GM11168 (cell line): Measurements from ENCODE around the gene HPSE2.
"Not testable (repeated sequence)": the region's sequence is repeated elsewhere in the genome, so short reads cannot be mapped to it uniquely, and the experiment has no call there.

Experiments
- in situ Hi-C: fragments of 300-500 bp; cut with MboI; formaldehyde crosslinking; loops from one replicate; pipeline ENCODE4 v1.12.0; 2022; ENCODE audit warnings: low sequenced_read_pairs; ENCODE audit not compliant: unreplicated experiment

Gene HPSE2

DNA sequence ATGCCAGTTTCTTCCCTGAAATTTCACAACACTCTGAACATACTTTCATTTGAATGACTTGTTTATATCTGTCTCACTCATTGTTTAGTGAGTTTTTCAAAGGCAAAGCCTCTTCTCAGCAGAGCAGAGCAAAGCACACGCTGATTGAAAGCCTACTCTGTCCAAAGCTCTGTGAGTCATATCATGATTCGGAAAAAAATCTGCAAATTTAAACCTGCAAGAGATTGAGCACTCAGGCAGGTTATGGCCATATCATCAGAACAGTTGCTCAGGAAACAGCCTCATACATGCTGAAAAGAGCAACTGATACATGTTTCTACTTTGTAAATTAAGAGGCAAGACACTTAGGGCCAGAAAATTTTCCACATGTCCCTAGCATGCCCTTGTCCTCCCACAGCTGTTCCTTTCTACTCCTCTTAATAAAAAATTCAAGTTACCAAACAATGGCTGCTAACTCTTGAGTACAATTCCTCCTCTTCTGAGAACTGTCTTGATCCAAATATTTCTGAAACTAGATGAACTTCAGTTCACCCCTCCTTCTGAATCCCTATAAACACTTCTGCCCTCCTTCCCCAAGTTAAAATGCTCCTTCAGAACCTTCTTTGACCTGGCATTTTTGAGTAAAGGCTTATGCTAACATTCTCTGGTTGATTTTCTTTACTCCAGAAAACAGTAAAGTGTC lies 648.4 kb downstream of the HPSE2 start:
- in situ Hi-C loops, result no loop called here

DNA sequence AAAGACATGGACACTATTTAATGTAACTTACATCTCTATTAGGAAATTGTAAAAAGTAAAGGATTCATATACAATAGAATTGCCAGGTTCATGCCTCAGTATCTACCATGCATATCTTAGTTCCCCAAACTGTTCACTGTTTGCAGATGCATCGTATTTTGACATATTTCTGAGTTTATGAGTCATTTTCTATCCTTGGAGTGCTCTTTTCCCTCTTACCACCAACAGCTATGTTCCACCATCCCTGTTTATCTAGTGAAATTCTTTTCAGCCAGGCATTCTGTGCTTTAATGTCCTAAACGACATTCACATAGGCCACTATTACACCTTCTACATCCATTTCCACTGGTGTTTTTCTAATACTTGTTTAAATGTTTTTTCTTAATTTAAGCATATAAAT lies 649.6 kb downstream of the HPSE2 start:
- in situ Hi-C loops, result no loop called here

DNA sequence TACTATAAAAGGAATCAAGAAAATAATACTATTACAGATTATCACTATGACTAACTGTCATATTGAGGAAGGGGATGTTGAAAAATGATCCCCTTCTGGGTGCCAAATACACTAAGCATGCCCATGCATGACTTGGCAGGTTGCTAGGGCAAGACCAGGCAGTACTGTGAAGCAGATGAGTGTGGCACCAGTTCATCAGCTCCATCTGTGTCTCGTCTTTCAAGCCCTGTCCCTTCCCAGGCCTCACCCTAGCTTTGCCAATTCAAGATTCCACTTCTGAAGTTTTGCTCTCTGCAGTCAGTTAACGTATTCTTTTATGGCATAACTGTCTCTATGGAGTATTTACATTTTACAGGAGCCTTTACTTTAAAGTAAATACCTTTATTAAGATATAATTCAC lies 653.3 kb downstream of the HPSE2 start:
- in situ Hi-C loops, result no loop called here

DNA sequence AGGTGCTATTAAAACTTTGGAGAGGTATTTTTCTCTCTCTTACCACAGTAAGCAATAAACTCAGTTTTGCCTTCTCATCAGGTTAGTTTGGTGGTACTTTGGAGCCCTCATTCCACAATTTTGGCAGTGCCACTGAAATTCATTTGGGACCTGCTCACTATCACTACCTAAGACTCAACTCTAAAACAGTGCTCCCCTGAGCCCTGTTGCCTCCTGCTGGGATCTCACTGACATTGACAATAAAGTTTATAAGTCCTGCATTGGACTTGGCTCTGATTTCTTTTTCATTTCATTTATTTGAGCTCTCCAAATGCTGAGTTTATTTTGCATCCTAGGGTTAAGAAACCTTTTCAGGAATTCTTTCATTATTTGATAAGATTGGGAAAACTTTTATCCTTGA lies 658.1 kb downstream of the HPSE2 start:
- in situ Hi-C loops, result no loop called here

DNA sequence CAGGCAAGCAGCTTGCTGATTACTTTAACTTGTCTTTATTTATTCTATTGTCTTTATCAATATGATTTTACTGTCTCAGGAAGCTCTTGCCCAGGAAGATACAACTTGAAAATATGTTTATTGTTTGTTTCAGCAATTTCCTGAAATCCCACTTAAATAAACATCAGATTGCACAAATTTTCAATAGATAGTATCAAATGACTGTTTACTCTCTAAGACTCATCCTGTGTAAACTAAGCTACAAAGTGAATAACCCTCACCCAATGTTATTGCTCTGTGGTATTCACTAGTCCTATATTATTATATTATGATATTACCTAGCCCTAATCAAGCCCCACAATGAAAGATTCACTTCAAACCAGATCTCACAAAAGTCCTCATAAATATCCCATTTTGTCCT lies 658.5 kb downstream of the HPSE2 start:
- in situ Hi-C loops, result no loop called here

DNA sequence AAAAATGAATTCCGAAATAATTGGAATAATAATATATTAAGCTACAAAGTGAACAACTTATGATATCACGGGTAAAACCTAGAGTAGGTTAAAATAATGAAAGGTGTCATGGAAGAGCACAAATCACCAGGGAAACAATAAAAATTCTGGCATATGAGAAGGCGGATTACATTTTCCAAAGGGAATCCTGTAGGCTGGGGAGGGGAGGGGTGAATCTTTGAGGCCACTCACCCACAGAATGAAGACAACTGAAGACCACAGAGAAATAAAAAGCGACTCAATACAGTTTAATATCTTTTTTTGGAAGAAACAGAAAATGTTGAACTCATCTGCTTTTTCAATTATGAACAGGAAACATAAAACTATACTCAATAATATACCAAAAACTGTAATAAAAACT lies 659.6 kb downstream of the HPSE2 start:
- in situ Hi-C loops, result no loop called here

DNA sequence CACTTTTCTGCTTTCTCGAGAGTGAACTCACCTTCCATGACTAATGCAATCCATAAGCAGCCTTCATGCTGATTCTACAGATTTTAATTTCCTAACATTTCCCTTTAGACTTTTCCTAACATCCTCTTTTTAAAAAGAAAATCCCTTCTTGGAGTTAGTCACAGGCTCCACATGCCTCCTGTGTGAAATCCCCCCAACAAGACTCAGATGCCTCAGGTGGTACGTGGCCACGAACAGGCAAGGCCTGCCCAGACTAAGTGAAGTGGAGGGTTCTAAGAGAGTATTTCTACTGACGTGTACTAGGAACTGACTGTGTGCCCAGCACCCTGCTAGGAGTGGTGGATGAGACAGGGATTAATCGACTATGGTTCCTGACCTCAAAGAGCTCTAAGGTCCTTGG lies 663.1 kb downstream of the HPSE2 start:
- in situ Hi-C loops, result no loop called here

DNA sequence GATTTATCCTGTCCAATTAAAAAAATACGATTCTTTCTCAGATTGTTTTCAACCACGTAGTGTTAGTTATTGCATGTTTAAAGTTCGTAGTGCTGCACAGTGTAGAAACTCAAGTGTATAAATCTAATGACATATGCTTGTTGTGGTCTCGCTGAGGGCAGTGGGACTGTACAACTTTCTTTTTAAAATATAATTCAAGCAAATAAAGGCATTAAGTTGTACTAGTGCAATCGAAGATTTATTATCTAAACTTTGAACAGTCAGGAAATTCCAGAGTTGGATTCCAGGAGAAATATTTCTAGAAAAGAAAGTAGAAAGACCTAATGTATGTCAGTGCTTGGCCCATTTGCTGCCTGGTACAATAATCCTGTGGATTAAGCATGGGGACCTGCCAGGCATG lies 664.8 kb downstream of the HPSE2 start:
- in situ Hi-C loops, result no loop called here

DNA sequence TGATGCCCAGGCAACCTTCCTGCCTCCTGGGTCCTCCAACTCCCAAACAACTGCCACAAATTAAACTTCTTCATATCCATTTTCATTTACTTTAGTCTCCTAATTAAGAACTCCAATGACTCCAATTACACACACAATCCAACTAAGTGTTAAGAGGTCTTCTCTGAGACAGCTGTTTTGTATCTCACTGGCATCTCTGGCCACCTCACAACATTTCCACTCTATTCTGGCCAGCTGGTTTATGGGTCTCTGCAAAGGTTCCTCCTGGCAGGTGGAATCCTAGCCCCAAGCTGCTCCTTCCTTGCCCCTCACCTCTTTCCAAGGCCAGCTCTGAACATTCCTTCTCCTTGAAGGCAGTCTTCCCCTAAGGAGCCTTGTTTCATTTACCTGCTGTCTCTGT lies 665.8 kb downstream of the HPSE2 start:
- in situ Hi-C loops, result no loop called here

DNA sequence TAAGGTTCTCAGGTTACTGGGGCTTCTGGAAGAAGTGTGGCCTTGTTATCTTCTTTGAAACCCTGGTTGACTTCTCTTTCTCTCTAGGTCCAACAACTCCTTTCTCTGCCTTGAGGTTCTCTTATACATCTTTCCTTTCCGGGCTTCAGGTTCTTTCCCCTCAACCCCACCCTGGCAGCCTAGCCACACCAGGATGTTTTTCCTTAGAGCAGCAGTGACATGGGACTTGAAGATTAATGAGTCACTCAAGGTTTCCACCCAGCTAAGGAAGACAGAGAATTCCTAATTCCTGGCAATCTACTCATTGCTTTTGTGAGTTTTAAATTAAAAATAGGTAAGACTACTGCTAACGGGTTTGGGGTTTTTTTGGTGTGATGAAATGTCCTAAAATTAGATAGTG lies 667.1 kb downstream of the HPSE2 start:
- in situ Hi-C loops, result no loop called here

DNA sequence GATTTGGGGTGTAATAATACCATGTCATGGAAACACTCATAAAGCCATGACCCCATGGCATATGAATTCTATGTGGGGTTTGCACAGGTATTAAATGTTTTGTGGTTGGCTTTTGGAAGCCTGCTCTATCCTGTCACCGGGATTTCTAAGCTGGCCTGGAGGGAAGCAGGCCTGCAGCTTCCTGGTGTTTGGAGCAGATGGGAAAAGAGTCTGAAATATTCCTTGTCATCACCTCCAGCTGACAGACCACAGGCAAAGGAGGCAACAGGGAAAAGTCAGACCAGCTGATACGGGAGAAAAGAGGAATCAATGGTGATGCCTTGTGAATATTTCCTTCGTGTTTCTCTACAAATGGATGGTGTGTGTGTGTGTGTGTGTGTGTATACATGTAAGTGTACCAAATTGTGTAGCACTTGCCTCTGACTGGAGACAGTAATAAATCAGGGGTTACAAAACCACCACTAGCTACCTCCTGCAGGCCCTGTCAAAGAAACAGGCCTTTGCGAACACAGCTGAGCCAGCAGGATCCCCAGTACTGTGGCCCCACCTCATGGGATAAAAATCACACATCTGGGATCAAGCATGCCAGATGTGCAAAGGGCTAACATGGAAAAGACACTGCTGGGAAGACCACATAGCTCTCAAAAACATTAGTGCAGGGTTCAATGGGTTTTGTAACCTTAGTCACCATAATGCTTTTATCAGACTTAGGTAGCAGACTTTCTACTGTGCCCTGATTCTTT lies 668.1 kb downstream of the HPSE2 start:
- in situ Hi-C loops, result no loop called here

DNA sequence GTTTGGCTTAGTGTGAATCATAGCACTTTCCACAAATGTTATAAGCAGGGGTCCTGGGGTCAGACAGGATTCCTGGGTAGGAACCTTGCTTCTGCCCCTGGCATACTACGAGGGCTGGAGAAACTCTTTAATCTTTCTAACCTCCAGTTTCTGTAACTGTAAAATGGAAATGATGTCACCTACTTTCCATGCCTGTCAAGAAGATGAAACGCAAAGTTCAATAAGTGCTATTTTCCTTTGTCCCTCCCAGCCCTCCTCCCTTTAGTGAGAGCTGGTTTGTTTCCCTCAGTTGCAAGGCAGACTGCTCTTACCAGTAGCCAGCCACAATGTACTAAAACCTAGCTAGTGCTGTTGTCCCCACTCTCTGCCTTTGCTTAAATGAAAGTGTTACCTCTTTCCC lies 671.8 kb downstream of the HPSE2 start:
- in situ Hi-C loops, result no loop called here

DNA sequence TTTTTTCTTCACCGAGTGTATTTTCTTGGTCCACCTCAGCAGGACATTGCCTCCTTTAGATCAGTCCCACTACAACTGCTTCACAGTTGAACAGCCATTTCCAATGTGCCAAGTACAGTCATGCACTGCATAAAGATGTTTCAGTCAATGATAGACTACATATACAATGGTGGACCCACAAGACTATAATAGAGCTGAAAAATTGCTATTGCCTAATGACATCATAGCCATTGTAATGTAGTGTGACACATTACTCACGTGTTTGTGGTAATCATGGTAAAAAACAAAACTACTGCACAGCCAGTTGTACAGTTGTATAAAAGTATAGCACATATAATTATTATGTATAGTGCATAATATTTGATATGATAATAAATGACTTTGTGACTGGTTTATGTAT lies 675.1 kb downstream of the HPSE2 start:
- in situ Hi-C loops, result no loop called here

DNA sequence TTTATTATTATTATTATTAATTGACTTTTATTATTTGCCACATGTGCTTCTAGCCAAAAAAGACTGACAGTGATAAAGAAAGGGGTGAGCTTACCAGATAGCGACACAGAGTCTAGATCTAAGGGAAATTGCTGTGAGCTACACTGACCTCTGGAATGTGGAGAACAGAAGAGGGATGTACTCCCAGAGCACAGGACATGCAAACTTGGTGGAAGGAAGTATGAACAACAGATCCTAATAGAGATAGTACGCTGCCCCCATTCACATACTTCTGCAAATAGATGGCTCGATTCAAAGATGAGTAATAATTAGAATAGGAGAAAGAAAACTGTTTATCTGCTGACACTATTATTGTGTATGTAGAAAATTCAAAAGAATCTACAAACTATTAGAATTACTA lies 679.6 kb downstream of the HPSE2 start:
- in situ Hi-C loops, result no loop called here

DNA sequence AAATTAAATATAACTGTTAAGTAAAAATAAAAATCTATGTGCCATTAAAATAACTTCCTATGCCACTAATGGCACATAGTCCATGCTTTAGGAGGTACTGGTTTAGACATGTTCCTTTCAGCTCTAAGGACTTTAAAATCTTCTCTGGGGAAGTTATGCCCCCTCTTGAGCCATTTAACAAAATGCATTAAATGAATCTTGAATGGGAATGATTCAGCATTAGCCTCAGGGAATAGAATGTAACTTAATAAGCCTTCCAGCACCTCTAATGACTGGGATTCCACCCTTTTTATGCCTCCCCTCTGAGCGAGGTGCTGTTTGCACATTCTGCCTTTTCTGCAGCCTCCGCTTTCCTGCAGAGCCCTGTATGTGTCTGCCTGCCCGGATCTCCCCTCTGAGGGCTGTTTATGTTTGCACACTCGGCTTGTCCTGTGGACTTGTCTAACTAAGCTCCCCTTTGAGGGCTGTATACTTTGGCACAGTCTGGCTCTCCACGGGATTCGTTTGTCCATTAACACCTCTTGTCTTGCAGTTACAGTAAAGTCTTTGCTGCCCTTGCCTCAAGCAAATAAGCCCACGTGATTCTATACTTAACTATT lies 680.5 kb downstream of the HPSE2 start:
- in situ Hi-C loops, result no loop called here

DNA sequence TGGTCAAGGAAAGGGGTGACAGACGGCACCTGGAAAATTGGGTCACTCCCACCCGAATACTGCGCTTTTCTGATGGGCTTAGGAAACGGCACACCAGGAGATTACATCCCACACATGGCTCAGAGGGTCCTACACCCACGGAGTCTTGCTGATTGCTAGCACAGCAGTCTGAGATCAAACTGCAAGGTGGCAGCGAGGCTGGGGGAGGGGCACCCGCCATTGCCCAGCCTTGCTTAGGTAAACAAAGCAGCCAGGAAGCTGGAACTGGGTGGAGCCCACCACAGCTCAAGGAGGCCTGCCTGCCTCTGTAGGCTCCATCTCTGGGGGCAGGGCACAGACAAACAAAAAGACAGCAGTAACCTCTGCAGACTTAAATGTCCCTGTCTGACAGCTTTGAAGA lies 694.1 kb downstream of the HPSE2 start:
- in situ Hi-C loops, result not testable (repeated sequence)

DNA sequence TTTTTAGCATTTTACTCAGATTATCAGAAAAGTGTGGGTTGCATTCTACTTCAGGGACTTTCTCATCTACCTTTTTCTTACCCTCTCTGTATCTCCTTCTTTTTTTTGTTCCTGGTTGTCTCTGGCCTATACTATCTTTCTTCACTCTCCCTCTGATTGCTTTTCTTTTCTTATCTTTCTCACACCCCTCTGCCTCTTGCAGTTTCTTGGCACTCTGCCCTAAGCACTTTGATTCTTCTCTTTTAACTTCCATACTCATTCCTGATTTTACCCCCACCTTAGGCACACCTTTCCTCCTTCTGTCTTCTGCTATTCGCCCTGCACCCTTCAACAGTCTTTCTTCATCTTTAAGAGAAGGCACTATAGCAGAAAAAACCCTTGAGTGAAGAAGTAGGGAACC lies 696.1 kb downstream of the HPSE2 start:
- in situ Hi-C loops, result no loop called here

DNA sequence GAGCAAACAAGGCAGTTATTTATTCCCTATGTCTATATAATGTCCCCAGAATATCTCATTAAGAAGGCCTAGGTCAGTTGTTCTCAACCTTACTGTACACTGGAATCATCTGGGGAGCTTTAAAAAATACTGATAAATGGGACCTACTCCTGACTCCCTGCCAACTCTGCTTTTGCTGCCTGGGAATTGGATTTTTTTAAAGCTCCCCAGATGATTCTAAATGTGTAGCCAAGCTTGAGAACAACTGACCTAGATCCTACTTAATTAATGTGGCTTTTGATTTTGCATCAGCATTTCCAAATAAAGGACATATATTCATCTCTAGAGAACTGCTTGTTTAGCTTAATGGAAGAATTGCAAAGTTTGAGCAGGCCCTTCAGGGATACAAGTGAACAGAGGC lies 697.2 kb downstream of the HPSE2 start:
- in situ Hi-C loops, result no loop called here

DNA sequence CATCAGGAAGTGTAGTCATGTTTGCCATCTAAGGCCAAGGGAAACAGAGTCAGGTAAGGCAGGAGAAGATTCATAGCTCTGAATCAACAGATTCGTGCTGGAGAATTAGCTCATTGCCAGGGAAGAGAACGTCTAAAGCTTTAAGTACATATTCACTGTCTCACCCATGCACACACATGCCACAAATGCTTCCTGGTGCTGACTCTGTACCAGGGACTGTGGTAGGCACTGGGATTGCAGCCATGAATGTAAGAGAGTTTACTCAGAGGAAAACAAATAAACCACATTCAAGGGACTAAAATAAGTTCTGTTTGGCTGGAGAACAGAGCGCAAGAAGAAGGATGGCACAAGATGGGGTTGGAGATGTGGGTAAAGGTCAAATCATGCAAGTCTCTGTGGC lies 699.1 kb downstream of the HPSE2 start:
- in situ Hi-C loops, result no loop called here

DNA sequence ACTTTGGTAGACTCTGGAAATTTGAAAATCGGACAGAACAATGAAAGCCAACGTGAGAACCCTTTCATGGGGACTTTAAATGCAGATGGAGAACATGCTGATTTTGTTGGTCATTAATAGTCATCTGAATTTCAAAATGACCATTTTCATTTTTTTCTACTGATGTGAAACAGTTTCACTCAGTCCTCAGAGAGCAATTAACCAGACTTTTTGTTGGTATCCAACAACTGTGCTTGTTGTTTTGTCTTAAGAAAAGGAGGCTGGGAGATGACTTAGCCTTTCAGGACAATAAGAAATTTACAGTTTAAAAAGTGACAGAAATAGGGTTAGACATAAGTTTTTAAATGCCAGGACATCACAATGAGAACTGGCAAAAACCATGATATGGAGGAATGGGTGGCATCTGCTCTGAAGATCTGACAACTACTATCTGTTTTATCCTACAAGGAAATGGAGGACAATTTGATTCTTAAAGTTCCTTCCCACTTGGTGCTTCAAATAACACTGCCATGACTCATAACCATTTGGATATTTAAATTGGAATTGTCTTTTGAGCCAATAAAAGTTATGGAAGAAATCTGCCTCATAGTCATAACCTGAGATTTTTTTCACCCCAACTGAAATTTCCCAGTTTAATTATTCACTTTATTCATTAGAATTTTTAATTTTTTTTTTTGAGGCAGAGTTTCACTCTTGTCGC lies 701.8 kb downstream of the HPSE2 start:
- in situ Hi-C loops, result no loop called here

DNA sequence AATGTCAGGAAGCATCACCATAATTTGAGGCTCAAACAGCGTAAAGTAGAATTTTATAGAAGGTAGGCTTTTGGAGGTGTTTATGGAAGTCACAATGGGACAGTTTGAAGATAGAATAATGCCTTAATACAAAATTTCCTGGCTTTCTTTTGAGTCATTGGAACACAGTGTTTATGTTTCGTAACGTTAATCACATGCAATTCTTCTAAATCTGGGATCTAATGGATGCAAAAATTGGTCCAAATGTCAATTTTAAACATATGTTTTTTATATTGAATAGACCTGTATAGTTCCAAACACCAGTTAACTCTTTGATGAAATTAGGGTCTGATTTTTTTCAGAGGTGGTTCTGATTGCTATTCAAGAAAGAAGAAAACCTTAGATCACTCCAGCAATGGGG lies 702.4 kb downstream of the HPSE2 start:
- in situ Hi-C loops, result no loop called here
